Urinary bladder (tissue), 4 donors: Measurements from ENCODE around the gene SLC7A8. TPM values are rescaled to one million over a fixed set of nuclear protein-coding genes. Genes with fewer than 3 reads are reported as not detected.

Experiments used
- DNase-seq: peaks from one replicate; pipeline ENCODE4 v3.0.0-alpha.2; 2015; ENCODE audit errors: extremely low spot score
- H3K27ac ChIP-seq: one replicate; pipeline ENCODE4 v1.5.1; 2013; ENCODE audit warnings: low read depth, mild to moderate bottlenecking, moderate library complexity
- H3K36me3 ChIP-seq: one replicate; pipeline ENCODE4 v1.6.1; 2013; ENCODE audit warnings: mild to moderate bottlenecking, moderate library complexity; ENCODE audit not compliant: insufficient read depth
- H3K4me1 ChIP-seq: one replicate; pipeline ENCODE4 v1.6.1; 2013; ENCODE audit warnings: mild to moderate bottlenecking, moderate library complexity; ENCODE audit not compliant: insufficient read depth
- H3K4me3 ChIP-seq: one replicate; pipeline ENCODE4 v1.5.1; 2013; ENCODE audit warnings: low read depth, low read length
- WGBS: extraction: QIAGEN DNeasy Blood & Tissue Kit; methylation state at CpG from one replicate; pipeline ENCODE4 v1.1.7; 2013; 5-methylcytosine and 5-hydroxymethylcytosine counted together
- polyA plus RNA-seq: library from polyadenylated mRNA; stranded (reverse); fragments of 200-250 nt; gene quantifications from one replicate; pipeline ENCODE4 v1.2.3, GENCODE V29; 2013
- total RNA-seq: library from RNA; depleted of rRNA; stranded (reverse); fragments of >200 nt; gene quantifications from one replicate; pipeline ENCODE4 v1.2.3, GENCODE V29; 2014
- donor health status: healthy with polysubstance abuse.
- donor health status: healthy.

The SLC7A8 gene
- total and polyA plus RNA-seq, 2 donors, result 8.4 to 35.5 TPM

DNA sequence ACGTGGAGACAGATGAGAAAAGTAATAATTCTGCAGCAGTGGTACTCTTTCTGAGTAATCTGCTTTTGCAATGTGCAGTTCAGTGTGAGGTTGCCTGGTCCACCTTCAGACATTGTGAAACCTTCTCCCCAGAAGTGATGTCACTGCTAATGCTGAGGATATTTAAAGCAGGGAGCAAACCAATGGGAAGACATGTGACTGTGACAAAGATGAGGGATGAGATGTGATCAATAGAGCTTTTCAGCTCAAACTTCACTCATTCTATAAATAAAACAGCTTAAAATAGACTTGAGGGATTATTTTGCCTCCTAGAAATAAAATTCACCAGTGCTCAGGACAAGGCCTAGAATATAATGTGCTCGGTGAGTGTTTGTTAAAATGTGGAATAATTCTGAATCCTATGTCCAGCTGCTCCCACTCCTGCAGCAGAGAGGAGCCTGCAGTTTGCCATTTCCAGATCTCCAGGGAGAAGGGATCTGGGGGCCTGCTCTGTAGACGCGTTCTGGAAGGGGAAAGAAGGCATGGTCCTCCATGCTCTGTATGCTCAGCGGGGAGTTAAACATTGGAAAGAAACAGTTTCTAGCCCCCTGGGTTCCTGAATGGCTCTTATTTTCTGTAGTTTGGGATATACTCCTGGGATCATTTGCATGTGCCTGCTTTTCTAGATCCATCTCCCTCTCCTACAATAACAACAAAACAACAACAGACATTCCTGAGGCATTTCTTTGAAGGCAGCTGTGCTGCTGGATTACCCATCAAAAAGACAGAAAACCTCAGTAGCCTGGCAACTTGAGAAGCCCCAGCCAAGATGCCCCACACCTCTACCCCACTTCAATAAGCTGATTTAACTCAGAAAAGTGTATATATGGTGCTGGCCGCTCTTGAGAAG is 8.9 kb downstream of the SLC7A8 start:
- no peaks in the 10 kb centered on the region for H3K36me3 ChIP-seq
- H3K27ac ChIP-seq, result no peak overlapping the region
- DNase-seq, result no peak
- H3K4me1 ChIP-seq, result no peaks in the 10 kb centered on the region
- H3K4me3 ChIP-seq, result no peak overlapping the region
- 62% methylated on average over 6 of the region's 6 CpGs for WGBS

DNA sequence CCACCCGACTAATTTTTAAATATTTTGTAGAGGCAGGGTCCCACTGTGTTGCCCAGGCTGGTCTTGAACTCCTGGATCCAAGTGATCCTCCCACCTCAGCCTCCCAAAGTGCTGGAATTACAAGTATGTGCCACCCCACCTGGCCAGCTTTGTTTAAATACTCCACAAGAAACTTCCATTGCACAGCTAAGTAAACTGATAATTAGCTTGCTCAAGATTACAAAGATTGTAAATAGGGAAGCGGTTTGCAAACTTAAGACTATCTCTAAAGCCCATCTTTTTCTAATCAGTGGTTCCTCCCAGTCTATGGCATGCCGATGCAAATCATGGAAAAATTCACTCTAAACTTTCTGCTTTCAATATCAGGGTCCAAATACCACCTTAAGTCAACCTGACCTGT is 9.7 kb downstream of the SLC7A8 start:
- H3K27ac ChIP-seq, result no peak overlapping the region
- 81% methylated on average over 3 of the region's 3 CpGs for WGBS
- H3K4me1 ChIP-seq, result no peaks in the 10 kb centered on the region
- H3K36me3 ChIP-seq, result no peaks in the 10 kb centered on the region
- no peak for DNase-seq
- no peak overlapping the region for H3K4me3 ChIP-seq

DNA sequence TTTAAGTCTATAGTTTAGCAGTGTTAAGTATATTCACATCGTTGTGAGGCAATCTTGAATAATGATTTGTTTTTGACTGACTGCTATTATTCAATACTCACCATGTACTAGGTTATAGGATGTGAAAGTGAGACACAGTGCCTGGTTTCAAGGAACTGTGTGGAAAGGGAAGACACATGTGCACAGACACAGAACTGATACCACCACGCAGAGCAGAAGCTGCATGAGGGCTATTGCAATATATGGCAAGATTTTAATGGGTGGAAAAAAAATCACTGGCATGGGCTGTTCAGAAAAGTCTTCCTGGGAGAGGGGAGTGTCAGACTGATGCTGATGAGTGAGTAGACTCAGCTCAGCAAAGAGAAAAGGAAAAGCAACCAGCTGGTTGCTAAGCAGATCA is 10.4 kb downstream of the SLC7A8 start:
- 84% methylated on average over 2 of the region's 2 CpGs for WGBS

DNA sequence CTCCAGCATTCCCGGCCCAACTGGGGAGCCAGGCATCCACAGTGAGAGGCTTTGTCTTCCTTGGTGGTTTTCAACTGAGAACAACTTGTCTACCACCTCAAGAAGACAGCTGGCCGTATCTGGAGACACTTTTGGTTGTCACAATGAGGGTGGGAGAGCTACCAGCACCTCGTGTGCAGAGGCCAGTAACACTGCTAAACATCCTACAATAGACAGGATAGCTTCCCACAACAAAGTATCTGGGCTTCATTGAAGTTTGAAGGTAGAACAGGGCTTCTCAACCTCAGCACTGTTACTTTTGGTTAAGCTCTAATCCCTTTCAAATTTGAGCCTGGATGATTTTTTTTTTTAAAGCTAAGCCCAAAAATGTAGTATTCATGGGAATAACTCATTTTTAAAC is 10.9 kb downstream of the SLC7A8 start:
- Histone ChIP-seq H3K27ac (no peak overlapping the region), H3K4me1 (no peaks in the 10 kb centered on the region), H3K36me3 (no peaks in the 10 kb centered on the region), H3K4me3 (no peak overlapping the region)
- WGBS, result 55% methylated on average over 3 of the region's 3 CpGs
- no peak for DNase-seq

More for the DNA sequence above, 10.4 kb downstream of the SLC7A8 start:
- H3K4me3 ChIP-seq, result no peak overlapping the region
- H3K27ac ChIP-seq, result no peak overlapping the region
- no peaks in the 10 kb centered on the region for H3K36me3 ChIP-seq
- no peak for DNase-seq
- H3K4me1 ChIP-seq, result no peaks in the 10 kb centered on the region

DNA sequence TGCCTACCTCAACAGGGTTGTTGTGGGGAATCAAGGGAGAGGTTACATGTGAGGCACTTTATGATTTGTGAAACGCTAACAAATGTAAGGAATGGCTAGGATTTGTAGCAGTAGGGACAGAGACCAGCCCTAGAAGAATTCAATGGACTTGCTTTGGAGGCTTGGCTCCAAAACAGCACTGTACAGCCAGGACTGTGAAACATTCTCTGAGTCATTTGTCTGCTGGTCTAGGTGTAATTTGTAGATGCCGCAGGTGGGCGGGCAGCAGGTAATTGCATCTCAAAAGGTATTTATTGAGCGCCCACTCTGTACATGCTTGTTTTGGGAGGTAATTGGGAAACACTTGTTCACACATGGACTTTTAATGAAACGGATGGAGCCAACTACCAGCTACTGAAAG is 11.4 kb downstream of the SLC7A8 start:
- no peak overlapping the region for H3K4me3 ChIP-seq
- no peak for DNase-seq
- no peaks in the 10 kb centered on the region for H3K4me1 ChIP-seq
- 96% methylated on average over 5 of the region's 5 CpGs for WGBS
- H3K27ac ChIP-seq, result no peak overlapping the region
- no peaks in the 10 kb centered on the region for H3K36me3 ChIP-seq

DNA sequence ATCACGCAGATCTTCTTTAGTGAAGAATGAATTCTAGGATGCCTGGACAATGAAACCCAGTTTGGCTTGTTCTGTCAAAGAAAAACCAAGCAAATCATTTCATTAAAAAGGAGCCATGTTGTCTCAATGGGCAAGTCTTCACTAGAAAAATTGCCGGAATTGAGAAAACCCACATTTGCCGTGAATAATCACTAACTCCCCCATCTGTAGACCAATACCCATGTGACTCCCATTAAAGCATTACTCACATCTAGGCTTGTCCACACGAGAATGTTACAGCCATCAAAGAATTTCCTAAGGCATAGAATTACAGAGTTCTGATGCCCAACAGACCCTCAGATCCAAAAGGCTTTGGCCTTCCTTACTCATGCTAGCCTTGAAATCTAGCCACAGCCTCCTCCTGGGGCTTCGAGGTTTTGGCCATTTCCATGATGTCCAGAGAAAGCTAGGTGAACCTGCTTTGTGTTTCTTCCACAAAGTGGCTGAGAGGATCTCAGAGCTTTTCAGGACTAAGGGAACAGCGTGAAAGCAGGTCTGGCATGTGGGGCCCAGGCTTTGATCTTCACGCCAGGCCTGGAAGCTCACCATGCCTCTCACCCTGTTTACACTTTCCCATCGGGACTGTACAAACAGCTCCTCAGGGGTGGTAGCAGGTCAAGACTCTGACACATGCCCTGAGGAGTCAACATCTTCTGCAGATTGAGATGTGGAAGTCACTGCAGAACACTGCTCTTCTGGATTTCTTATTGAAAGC is 12.1 kb downstream of the SLC7A8 start:
- H3K4me3 ChIP-seq, result no peak overlapping the region
- DNase-seq, result no peak
- no peaks in the 10 kb centered on the region for H3K4me1 ChIP-seq
- H3K36me3 ChIP-seq, result no peaks in the 10 kb centered on the region
- WGBS, result 77% methylated on average over 8 of the region's 8 CpGs
- H3K27ac ChIP-seq, result no peak overlapping the region

DNA sequence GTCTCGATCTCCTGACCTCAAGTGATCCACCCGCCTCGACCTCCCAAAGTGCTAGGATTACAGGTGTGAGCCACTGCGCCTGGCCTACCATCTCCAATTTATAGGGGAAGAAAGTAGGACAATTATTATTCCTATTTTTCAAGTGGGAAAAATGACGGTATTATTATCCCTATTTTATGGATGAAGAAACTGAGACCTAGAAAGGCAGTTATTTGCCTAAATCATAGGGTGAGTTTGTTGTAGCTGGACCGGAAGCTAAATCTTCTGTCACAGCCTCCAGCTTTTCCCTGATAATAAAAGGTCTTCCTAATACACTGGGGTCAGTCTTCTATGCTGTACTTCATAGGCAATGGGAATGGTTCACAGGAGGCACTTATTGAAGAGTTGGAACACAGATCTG is 13.8 kb downstream of the SLC7A8 start:
- no peaks in the 10 kb centered on the region for H3K36me3 ChIP-seq
- H3K4me3 ChIP-seq, result no peak overlapping the region
- H3K4me1 ChIP-seq, result no peaks in the 10 kb centered on the region
- DNase-seq, result no peak
- WGBS, result 98% methylated on average over 6 of the region's 6 CpGs
- H3K27ac ChIP-seq, result no peak overlapping the region

DNA sequence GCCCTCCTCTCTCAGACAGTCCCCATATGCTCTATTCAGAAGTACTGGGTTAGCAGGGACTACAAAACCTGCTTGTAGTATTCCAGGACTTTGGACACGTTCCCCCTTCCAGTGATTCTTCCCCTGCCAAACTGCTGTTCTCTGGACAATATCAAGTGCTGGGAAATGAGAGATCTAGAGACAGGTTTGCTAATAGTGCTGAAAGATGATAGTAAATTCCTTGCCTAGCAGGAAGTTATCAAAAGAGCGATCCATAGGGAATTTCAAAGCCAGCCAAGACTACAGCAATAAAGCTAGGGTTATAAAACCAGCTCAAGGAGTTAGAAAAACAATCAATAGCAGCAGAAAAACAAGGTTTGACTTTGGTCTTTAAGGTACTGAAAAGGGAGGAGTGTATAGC is 15.2 kb downstream of the SLC7A8 start:
- DNase-seq, result no peak
- no peaks in the 10 kb centered on the region for H3K36me3 ChIP-seq

DNA sequence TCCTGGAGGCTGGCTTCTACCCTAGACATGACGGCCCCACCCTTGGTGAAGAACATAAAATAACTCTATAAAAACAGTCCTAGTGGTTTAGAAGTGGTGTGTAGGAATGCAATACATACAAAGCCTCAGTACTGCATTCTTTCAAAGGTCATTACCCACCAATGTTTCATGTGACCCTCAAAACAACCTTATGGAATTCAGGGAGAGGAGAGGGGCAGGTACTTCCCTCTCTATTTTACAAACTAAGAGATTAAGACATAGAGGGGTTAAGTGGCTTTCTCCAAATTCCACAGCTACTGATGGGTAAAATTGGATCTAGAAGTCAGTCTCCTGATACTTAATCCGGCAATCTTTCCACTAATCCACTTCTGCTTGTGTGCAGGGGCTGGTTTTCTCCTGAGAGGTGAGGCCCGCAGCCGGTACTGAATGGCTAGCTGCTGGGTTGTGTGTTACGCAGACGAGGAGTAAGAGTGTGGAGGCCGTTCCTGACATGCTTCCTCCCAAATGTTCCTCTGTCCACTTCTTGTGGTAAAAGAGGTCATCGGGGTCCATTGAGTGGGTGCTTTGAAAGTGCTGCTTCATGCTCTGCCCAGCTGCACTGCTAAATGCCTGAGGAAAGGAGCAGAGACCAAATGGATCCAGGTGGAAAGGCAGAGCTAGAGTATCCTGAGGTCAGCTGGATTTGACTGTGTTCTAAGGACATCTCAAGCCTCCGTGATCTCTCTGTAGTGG is 16.2 kb downstream of the SLC7A8 start:
- H3K4me1 ChIP-seq, result no peaks in the 10 kb centered on the region
- no peak for DNase-seq
- no peak overlapping the region for H3K4me3 ChIP-seq
- no peak overlapping the region for H3K27ac ChIP-seq
- 81% methylated on average over 9 of the region's 9 CpGs for WGBS
- no peaks in the 10 kb centered on the region for H3K36me3 ChIP-seq

More for the DNA sequence above, 15.2 kb downstream of the SLC7A8 start:
- no peak overlapping the region for H3K27ac ChIP-seq
- no peak overlapping the region for H3K4me3 ChIP-seq
- H3K4me1 ChIP-seq, result no peaks in the 10 kb centered on the region
- WGBS, result 18% methylated on average over 2 of the region's 2 CpGs

DNA sequence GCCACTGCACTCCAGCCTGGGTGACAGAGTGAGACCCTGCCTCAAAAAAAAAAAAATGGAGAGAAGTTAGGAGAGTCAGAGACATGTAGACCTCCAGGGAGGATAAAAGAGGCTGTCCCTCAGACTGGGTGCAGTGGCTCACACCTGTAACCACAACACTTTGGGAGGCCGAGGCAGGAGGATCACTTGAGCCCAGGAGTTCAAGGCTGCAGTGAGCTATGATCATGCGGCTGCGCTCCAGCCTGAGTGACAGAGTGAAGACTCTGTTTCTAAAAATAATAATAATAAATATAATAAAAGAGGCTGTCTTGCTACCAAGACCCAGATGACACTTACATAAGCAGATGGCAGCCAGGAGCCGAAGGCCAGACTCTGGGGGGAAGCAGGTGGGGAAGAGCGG is 18.5 kb downstream of the SLC7A8 start:
- Histone ChIP-seq H3K27ac (no peak overlapping the region), H3K36me3 (no peaks in the 10 kb centered on the region), H3K4me1 (no peaks in the 10 kb centered on the region), H3K4me3 (no peak overlapping the region)
- 97% methylated on average over 5 of the region's 5 CpGs for WGBS
- DNase-seq, result no peak

DNA sequence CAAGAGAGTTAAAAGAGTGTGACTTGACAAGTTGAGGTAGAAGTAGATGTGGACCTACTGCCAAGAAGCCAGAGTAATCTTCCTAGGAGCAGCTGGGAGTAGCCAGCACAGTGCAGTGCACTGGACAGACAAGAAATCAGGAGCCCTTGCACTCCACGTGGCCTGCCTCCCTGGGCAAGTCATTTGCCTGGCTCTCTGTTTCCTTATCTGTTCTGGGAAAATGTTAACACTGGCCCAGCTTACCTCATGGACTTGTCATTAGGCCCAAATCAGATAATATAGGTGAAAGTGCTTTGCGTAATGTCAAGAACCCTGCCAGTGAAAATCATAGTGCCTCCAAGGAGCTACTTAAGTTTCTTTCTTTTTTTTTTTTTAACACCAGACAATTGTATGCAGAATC is 19.2 kb downstream of the SLC7A8 start:
- WGBS, result 77% methylated on average over 2 of the region's 2 CpGs
- no peaks in the 10 kb centered on the region for H3K4me1 ChIP-seq
- H3K4me3 ChIP-seq, result no peak overlapping the region
- DNase-seq, result no peak
- H3K36me3 ChIP-seq, result no peaks in the 10 kb centered on the region
- no peak overlapping the region for H3K27ac ChIP-seq

DNA sequence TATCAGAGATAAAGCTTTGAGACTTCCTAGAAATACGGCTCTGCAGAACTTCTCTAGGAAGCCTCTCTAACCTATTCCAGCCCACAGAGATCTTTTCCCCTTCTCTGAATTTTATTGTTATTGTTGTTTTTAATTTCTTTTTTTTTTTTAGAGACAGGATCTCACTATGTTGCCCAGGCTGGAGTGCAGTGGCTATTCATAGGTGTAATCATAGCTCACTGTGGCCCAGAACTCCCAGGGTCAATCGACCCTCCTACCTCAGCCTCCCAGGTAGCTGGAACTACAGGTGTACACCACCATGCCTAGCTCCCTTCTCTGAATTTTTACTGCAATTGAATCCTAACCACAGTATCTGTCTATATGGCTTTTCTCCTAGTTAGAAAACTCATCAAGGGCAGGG is 19.6 kb downstream of the SLC7A8 start:
- WGBS, result 90% methylated on average over 2 of the region's 2 CpGs
- H3K4me3 ChIP-seq, result no peak overlapping the region
- H3K27ac ChIP-seq, result no peak overlapping the region
- H3K4me1 ChIP-seq, result no peaks in the 10 kb centered on the region
- no peak for DNase-seq
- no peaks in the 10 kb centered on the region for H3K36me3 ChIP-seq

DNA sequence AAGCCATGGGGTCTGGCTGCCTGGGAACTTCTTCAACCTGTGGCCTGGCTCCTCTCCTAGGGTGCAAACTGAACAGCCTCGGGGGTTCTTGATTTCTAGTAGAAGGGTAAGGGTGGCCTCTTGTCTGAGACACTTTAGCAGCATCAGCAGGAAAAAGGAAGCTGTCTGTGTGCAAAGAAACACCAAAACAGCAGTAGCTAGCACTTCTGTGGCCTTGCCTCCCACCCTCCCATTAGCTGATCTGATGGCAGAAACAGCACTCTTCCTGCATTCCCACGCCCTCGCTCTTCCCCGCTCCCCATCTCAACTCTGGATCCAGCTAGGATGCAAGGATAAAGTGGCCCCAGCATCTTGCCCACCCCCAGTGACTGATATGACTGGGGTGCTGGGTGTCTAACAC is 20.7 kb downstream of the SLC7A8 start:
- no peaks in the 10 kb centered on the region for H3K36me3 ChIP-seq
- no peak for DNase-seq
- no peak overlapping the region for H3K4me3 ChIP-seq
- 92% methylated on average over 4 of the region's 4 CpGs for WGBS
- H3K4me1 ChIP-seq, result no peaks in the 10 kb centered on the region
- no peak overlapping the region for H3K27ac ChIP-seq
